GM23338 (cell line): ENCODE measurements around the gene PDHX.

Experiments
- POLR2AphosphoS5 ChIP-seq: IDR thresholded peaks from 2 replicates; pipeline ENCODE4 v1.6.1; 2016; ENCODE audit warnings: antibody characterized with exemption, low read depth
- ZNF114 ChIP-seq: fragments of 250-450 bp; sonication (Bioruptor Pico); IDR thresholded peaks from 2 replicates; pipeline ENCODE4 v1.5.0; 2020; ENCODE audit warnings: mild to moderate bottlenecking, moderate library complexity
- TF ChIP-seq, protein P1 (sequence below), 2 experiments: fragments of 200-600 bp in 1 of 2; sonication (generic) in 1 of 2; conservative IDR thresholded peaks; 2 replicates each; pipeline versions ENCODE4 v1.5.1 to v1.6.1; 2016 to 2017; ENCODE audit warnings: antibody characterized with exemption in 2 of 2, low read depth in 2 of 2, mild to moderate bottlenecking in 2 of 2, moderate library complexity in 1 of 2

DNA sequence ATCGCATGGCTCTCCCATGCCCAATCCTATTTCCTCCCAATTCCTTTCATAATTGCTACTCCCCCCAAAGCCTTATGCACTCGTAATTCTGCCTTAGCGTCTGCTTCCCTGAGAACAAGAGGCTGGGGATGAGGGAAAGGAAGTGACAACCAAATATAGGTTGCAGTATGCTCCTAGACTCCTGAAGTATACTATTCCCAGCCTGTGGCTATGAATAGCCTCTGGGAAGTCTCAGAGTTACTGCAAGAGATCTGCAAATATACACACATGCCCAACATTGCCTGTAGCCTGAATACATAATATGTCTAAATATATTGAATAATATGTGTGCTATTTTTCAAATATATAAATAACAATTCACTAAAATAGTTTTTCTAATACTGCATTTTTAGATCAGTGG is 126.5 kb downstream of the PDHX start:
- TF ChIP-seq POLR2AphosphoS5 (no peak), ZNF114 (CRISPR knock-in tag) (no peak)
- TF ChIP-seq, protein P1, sequence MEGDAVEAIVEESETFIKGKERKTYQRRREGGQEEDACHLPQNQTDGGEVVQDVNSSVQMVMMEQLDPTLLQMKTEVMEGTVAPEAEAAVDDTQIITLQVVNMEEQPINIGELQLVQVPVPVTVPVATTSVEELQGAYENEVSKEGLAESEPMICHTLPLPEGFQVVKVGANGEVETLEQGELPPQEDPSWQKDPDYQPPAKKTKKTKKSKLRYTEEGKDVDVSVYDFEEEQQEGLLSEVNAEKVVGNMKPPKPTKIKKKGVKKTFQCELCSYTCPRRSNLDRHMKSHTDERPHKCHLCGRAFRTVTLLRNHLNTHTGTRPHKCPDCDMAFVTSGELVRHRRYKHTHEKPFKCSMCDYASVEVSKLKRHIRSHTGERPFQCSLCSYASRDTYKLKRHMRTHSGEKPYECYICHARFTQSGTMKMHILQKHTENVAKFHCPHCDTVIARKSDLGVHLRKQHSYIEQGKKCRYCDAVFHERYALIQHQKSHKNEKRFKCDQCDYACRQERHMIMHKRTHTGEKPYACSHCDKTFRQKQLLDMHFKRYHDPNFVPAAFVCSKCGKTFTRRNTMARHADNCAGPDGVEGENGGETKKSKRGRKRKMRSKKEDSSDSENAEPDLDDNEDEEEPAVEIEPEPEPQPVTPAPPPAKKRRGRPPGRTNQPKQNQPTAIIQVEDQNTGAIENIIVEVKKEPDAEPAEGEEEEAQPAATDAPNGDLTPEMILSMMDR (conservative IDR thresholded peaks at IDR 0.05; ENCODE audit: low read depth in 2 of 2), result no peak
